ENCODE results near the gene VPS4A.
"Not testable (repeated sequence)": the region's sequence is repeated elsewhere in the genome, so short reads cannot be mapped to it uniquely, and the experiment has no call there.

Gene VPS4A

GRCh38 chr16:69328854-69329316 lies 17.7 kb downstream of the VPS4A start:
- peak; percentile 73 for DNase-seq

- peak; percentile 50 for DNase-seq
Measured at GRCh38 chr16:69329369-69330285, 18.5 kb downstream of the VPS4A start.

GRCh38 chr16:69330286-69331109 lies 19.3 kb downstream of the VPS4A start, which contains the start of gene PDF:
Gene PDF, minus strand, starts transcription at chr16:69330588. Its CDS starts 18 bp downstream, at chr16:69330570.
- DNase-seq = peak; percentile 93

- no peak for DNase-seq
Measured at GRCh38 chr16:69334696-69335095, 23.5 kb downstream of the VPS4A start.

- no peak for DNase-seq
Measured at GRCh38 chr16:69338557-69339288, 27.6 kb downstream of the VPS4A start.

GRCh38 chr16:69339289-69340094 lies 28.3 kb downstream of the VPS4A start, which contains the start of the genes COG8 and NIP7:
Gene COG8, minus strand, starts transcription at chr16:69339564. Its CDS starts 12 bp downstream, at chr16:69339552.
Gene NIP7, plus strand, starts transcription at chr16:69339772. Its CDS starts 58 bp downstream, at chr16:69339830.
- peak; percentile 97 for DNase-seq

GRCh38 chr16:69340095-69340644 lies 29.0 kb downstream of the VPS4A start:
- DNase-seq = peak; percentile 32

- no peak for DNase-seq
Measured at GRCh38 chr16:69344171-69344570, 33.0 kb downstream of the VPS4A start.

GRCh38 chr16:69345923-69346322 lies 34.8 kb downstream of the VPS4A start:
- peak; percentile 26 for DNase-seq

- peak; percentile 38 for DNase-seq
Measured at GRCh38 chr16:69346683-69347082, 35.5 kb downstream of the VPS4A start.

GRCh38 chr16:69348222-69348621 lies 37.1 kb downstream of the VPS4A start:
- DNase-seq = no peak

- no peak for DNase-seq
Measured at GRCh38 chr16:69349536-69349935, 38.4 kb downstream of the VPS4A start.

GRCh38 chr16:69350536-69351133 lies 39.5 kb downstream of the VPS4A start:
- no peak for DNase-seq

- no peak for DNase-seq
Measured at GRCh38 chr16:69351309-69352027, 40.3 kb downstream of the VPS4A start, which contains the start of gene TMED6. Gene TMED6, minus strand, starts transcription at chr16:69351786. Its CDS starts 33 bp downstream, at chr16:69351753.

- not testable (repeated sequence) for DNase-seq
Measured at GRCh38 chr16:69360070-69360469, 48.9 kb downstream of the VPS4A start.

- no peak for DNase-seq
Measured at GRCh38 chr16:69363281-69363717, 52.1 kb downstream of the VPS4A start.

- no peak for DNase-seq
Measured at GRCh38 chr16:69364088-69364487, 52.9 kb downstream of the VPS4A start.

GRCh38 chr16:69365901-69366300 lies 54.8 kb downstream of the VPS4A start:
- DNase-seq = no peak

- DNase-seq = no peak
Measured at GRCh38 chr16:69366431-69366830, 55.3 kb downstream of the VPS4A start.

- no peak for DNase-seq
Measured at GRCh38 chr16:69367980-69368379, 56.8 kb downstream of the VPS4A start.
